ENCODE data around the gene HSPG2.
"Not testable (repeated sequence)": the region's sequence is repeated elsewhere in the genome, so short reads cannot be mapped to it uniquely, and the experiment has no call there.

HSPG2 gene

DNA sequence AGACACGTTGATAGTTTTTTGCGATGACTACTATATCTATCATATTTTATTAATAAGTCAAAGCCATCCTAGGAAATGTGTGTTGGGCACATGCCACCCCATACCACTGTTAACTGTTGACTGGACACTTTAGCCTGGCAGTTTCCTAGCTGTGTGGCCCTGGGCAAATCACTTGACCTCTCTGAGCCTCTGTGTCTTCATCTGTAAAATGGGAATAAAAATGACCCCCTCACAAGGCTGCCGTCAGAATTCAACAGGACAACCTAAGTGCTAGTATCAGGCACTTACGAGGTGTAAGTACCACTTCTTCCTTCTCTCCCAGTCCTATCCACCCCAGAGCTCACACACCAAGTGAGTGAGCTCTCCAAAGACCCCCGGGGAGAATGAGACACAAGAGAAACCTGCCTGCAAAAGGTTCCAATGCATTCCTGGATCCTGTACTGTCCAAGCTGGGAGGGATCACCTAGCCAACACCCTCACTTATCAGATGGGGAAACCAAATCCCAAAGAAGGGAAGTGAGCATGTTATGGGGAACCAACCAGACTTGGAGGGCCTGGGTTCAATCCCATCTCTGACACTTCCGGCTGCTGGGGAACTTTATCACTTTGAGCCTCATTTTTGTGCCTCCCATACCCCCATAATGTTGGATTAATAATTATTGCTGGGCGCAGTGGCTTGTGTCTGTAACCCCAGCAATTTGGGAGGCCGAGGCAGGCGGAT lies 24.9 kb downstream of the HSPG2 start:
- no peak for FAIRE-seq

GRCh38 chr1:21911205-21912001 lies 25.7 kb downstream of the HSPG2 start:
- FAIRE-seq, result no peak

DNA sequence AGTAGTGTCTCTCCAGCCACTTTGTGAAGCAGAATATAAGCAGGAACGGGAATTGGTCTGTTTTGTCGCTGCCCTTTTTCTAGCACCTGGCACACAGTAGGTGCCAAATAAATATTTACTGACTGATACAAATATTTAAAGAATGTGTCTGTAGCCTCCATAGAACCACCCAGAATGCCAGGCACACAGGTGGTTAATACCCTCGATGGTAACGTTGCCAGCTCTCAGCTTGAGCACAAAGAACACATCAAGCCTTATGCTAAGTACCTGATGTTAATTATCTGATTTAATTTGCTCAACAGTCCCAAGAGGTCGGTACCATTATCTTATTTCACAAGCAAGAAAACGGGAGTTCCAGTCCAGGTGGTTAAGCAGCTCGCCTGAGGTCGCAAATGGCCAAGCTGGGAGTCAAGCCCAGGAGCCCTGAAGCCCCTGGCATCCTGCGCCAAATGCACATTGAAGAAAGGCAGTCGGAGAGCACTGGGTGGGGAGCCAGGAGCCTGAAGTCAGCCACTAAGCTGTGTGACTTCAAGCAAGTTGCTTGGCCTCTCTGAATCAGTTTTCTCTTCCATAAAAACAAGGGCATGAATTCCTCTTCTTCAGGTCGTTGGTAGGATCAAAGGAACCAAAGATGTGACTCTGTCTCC lies 26.4 kb downstream of the HSPG2 start:
- no peak for FAIRE-seq

- FAIRE-seq, result no peak
These were observed 27.2 kb downstream of the HSPG2 start for GRCh38 chr1:21909787-21910503.

DNA sequence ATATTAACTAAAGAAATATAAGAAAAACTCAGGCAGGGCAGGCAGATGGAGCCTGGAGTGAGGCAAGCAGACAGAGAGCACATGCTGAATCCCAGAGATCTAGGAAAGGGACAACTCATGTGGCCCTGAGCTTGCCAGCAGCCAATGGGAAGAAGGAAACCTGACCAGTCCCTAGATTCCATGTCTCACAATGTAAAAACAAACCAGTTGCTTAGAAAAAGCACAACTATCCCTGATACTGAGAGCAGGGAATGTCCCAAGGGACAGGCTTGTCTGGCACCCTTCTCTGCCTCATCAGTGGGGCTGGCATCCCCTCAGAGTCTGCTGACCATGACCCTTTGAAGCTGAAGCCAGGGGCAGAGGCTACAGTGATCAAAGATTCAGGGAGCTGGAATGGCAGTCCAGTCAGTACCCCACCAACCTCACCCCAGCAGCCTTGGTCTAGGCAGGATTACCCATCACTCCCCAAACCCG lies 27.8 kb downstream of the HSPG2 start:
- no peak for FAIRE-seq

DNA sequence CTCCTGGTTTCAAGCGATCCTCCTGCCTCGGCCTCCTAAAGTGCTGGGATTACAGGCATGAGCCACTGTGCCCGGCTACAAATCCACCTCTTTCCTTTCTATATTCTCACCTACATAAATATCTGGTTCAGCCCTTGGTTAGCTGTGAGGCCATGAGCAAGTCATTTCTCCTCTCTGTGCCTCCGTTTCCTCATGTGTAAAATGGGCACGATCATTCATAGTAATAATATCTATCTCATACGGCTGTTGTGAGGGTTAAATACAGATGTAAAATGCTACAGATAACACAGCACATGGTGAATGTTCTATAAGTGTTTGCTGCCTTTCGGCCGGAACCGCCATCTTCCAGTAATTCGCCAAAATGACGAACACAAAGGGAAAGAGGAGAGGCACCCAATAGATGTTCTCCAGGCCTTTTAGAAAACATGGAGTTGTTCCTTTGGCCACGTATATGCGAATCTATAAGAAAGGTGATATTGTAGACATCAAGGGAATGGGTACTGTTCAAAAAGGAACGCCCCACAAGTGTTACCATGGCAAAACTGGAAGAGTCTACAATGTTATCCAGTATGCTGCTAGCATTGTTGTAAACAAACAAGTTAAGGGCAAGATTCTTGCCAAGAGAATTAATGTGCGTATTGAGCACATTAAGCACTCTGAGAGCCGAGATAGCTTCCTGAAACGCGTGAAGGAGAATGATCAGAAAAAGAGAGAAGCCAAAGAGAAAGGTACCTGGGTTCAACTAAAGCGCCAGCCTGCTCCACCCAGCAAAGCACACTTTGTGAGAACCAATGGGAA lies 29.2 kb downstream of the HSPG2 start:
- FAIRE-seq, result not testable (repeated sequence)

DNA sequence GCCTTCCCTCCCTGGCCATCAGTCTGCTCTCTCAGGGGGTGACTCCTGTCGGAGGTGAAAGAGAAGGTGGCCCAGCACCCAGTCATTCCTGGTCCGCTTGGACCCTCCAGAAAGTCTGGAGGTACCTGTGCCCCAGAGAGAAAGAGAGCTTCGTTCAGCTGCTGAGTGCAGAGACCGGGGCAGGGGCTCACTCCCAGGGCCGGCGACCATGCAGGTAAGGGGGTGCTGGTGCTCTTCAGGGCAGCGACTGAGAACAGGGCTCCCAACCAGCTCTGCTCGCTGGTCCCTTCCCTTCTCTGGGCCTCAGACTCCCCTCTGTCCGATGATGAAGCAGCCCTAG lies 30.1 kb downstream of the HSPG2 start:
- FAIRE-seq, result no peak

- FAIRE-seq, result no peak
These were observed 30.7 kb downstream of the HSPG2 start for GRCh38 chr1:21906173-21907078.

DNA sequence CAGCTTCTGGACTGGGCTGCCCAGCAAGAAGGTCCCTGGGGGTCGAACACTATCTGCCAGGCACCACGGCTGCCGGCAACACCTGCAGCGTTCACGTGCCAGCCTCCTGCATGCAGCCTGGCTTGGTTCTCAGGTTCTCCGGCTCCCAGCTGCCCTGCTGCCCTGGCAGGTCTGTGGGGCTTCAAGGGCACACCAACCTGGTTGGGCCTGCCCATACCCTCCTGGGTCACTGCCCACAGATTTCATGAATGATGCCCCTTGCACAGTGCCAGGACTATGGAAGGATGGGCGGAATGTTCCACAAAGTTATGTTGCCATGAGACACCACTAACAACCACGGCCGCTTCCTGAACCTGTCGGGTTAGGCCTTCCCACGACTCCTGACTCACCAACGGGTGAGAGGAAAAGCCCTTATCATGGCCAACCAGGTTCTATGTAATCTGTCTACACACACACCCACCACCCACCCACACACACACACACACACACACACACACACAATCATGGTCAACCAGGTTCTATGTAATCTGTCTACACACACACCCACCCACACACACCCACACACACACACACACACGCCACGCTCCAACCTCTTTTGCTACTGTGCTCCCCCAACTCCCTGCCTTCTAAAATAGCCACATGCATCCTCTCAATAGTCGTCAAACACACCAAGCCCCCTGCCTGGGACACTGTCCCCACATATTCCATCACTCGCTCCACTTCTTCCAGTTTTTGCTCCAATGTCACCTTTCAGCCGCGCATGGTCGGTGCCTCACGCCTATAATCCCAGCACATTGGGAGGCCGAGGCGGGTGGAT lies 32.2 kb downstream of the HSPG2 start:
- FAIRE-seq, result no peak

GRCh38 chr1:21904454-21904703 lies 32.7 kb downstream of the HSPG2 start:
- FAIRE-seq, result no peak

DNA sequence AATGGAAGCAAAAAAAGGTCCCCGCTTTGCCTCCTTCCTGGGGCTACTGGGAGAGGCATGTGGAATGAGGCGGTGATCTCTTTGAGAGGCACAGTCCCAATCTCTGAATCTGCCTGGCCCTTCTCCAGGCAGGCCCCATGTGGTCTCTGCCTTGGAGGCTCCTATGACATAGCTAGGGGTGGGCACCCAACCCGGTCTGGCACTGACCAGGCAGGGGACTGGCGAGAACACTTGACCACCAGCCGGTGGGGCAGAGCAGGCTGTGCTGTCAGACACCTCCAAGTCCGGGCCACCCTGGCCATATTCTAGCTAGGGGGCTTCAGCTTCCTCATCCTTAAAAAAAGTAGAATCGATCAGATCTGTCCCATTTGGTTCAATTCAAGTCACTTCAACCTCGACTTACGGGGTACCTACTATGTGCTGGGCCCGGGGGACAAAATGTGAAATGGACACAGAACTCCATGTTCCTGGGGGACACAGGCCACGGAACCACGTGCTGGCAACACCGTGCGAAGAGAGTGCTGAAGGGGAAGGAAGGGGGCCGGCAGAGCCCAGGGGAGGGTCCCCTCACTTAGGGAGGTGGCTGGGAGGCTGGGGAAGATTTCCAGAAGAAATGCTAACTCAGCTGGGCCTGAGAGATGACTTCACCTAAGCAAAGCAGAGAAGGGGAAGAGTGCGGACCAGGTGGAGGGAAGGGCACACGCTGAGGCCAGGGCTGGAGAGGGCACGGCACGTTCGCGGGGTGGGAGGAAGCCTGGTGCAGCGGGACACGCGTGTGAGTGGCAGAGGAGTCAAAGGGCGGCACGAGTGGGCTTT lies 33.3 kb downstream of the HSPG2 start:
- no peak for FAIRE-seq

DNA sequence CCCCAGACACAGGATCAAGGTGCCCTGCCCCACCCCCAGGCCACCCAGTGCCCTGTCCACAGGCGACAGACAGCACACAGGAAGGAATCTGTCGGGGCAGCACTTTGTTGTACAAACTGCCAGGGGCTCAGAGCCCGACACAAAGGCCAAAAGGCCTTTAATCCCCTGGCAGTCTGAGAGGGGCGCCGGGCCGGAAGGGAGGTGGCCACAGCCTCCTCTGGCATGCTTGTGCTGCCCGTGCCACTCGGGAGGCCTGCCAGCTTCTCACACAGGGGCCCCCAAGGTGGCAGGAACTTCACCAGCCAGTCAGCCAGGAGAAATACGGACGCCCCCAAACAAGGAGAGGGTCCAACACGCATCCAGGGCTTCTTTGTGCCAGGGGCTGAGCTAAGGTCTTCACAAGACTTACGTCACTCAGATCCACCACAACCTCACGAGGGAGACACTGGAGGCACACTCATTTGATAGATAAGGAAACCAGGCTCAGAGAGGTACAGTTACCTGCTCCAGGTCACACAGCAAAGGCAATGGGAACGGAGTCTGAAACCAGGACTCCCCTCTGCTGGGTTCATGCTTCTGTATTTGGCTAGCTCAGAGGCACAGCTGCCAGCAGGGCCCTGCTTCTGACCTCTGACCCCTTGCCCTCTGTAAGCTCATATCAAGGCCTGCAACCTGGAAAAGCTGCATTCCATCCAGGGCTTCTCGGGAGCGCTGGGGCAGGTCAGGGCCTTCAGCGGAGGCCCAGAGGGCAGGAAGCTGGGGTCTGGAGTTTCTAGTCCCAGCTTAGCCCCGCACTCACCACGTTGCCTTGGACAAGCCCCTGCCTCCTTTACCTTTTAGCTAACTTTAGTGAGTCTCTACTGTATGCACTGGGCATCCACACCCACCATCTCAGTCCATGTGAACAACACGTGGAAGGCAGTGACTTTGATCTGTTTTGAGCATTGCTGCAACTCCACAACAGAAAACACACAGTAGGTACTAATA lies 34.8 kb downstream of the HSPG2 start:
- no peak for FAIRE-seq

DNA sequence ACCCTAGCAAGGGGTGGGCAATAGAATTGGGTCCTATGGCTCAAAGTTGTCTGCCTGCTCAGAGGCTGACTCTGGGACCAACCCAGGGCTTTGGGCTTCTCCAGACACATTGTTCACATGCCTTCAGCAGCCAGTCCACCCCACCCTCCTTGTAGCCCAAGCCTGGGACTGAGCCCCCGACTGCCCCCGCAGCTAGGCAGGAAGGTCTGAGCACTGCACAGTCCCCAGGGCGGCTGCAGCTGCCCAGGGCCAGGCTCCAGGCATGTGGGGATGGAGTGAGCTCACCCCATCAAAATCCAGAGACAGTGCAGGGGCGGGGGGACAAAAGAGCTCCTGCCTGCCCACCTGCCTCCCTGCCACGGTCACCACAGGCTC lies 35.6 kb downstream of the HSPG2 start:
- FAIRE-seq, result no peak

DNA sequence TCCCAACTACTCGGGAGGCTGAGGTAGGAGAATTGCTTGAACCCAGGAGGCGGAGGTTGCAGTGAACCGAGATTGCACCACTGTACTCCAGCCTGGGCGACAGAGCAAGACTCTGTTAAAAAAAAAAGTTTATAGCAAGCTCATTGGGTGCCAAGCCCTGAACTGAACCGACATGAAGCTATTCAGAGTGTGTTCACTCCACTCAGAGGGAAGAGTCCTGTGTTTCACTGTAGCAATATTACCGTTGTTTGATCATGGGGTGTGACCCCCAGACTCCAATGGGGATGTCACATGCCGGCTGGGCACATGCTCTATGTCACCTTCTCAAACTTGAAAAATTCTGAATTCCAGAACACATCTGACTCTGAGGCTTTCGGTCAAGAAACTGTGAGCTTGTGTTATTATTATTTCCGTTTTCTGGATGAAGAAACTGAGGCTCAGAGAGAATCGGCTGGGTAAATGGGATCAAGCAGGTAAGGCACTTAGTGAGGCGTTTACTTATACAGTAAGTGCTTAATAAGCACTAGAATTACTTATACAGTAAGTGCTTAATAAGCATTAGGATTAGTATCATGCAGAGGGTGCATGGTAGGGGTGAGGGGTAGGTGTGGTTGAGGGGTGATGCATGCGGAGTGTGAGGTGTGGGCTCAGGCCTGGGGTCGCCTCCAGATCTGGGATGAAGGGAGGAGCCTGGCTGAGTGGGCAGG lies 36.2 kb downstream of the HSPG2 start:
- FAIRE-seq, result no peak

DNA sequence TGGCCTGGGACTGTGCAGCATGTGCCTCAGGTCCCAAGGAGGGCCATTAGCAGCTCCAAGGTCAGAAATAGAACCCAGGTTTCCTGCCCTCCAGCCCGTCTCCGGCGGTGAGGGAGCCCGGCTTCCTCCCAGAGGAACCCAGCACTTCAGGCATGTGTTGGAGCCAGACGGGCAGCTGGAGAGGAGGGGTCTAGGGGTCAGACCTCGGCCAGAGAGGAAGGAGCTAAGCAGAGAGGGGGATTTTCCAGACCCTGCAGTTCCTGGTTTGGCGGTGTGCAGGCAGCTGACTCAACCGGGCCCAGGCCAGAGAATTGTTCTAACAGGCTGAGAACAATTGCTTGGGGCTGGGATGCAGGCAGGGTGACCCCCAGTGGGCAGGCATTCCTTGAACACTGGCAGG lies 37.1 kb downstream of the HSPG2 start:
- no peak for FAIRE-seq

DNA sequence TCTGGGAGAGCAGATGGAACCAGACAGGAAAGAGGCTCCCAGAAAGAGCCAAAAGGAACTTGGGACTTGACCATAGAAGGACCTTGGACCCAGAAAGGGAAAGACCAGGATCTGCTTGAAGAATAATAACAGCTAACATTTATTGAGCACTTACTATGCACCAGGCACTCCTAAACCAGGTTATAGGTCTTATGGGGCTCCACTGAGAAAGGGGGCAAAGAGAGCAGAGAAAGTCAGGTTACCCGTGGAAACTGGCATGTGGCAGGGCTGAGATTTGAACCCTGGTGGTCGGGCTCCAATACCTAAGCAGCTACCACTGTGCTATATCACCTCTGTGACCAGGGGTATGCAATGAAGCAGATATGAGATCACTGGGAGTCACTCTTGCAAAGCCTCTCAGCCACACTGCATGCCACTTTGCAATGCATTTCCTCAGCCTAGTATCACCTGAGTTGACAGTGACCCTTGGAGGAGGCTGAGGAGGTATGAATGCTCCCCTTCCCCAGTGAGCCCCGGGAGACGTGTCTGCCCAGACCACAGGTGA lies 37.8 kb downstream of the HSPG2 start:
- FAIRE-seq, result no peak

Data from endometrium (tissue), 2 donors.